K562 (cell line): ENCODE measurements around the gene PUSL1. TPM values are rescaled to one million over a fixed set of nuclear protein-coding genes. Genes with fewer than 3 reads are reported as not detected.

Source experiments
- CBFB ChIP-seq: sonication (generic); formaldehyde crosslinking; IDR thresholded peaks from 2 replicates; pipeline ENCODE4 v1.4.0; 2020; ENCODE audit warnings: mild to moderate bottlenecking, missing genetic modification reagents
- ELF1 ChIP-seq: fragments of 200-800 bp; sonication (Bioruptor generic); IDR thresholded peaks from 2 replicates; pipeline ENCODE4 v1.6.1; 2016; ENCODE audit warnings: missing genetic modification characterization, missing compliant biosample characterization
- POLR2A ChIP-seq: fragments of 450-650 bp; conservative IDR thresholded peaks from 2 replicates; pipeline ENCODE4 v1.6.1; 2016
- SNRNP70 ChIP-seq: fragments of 200-400 bp; formaldehyde crosslinking; optimal IDR thresholded peaks from 2 replicates; pipeline ENCODE3; 2017; ENCODE audit warnings: low read depth, low read length
- SP2 ChIP-seq: IDR thresholded peaks from 2 replicates; pipeline ENCODE4 v1.6.1; 2011; ENCODE audit warnings: mild to moderate bottlenecking, low read depth, low read length, moderate library complexity; ENCODE audit not compliant: poor library complexity, severe bottlenecking; ENCODE audit errors: extremely low read depth
- TBP ChIP-seq: optimal IDR thresholded peaks from 2 replicates; pipeline ENCODE3; 2011; ENCODE audit warnings: low read depth, low read length, improper control_type of control experiment
- UBTF ChIP-seq, 2 experiments: IDR thresholded peaks; 2 replicates each; pipeline ENCODE4 v1.6.1; 2012; ENCODE audit warnings: improper control_type of control experiment in 2 of 2, low read depth in 2 of 2, low read length in 2 of 2, borderline replicate concordance in 1 of 2
- ZBTB11 ChIP-seq, 3 experiments: fragments of 200-800 bp in 1 of 3; fragments of 250-450 bp in 1 of 3; fragments of 450-650 bp in 1 of 3; sonication (Bioruptor Pico) in 1 of 3; sonication (Bioruptor generic) in 1 of 3; formaldehyde crosslinking in 1 of 3; IDR thresholded peaks; 2 replicates each; pipeline versions ENCODE4 v1.6.1 to v1.8.0; 2016 to 2022; ENCODE audit warnings: mild to moderate bottlenecking in 2 of 3, missing genetic modification characterization in 2 of 3, missing compliant biosample characterization in 1 of 3, moderate library complexity in 1 of 3
- ZFP30 ChIP-seq: fragments of 250-450 bp; sonication (Bioruptor Pico); IDR thresholded peaks from 2 replicates; pipeline ENCODE4 v1.8.0; 2022; ENCODE audit warnings: moderate library complexity, mild to moderate bottlenecking, inconsistent platforms, borderline replicate concordance
- ZNF561 ChIP-seq: fragments of 450-650 bp; formaldehyde crosslinking; conservative IDR thresholded peaks from 2 replicates; pipeline ENCODE4 v1.4.0; 2020; ENCODE audit warnings: mild to moderate bottlenecking, moderate library complexity
- polyA plus RNA-seq, 8 experiments: library from polyadenylated mRNA; depleted of rRNA in 4 of 8; stranded (reverse) in 5 of 8; unstranded in 3 of 8; fragments of >200 nt; fragmentation: Nextera tagmentation in 2 of 8; fragmentation: Illumina TruSeq in 1 of 8; extraction: Ambion mirVana in 2 of 8; extraction: Trizol in 1 of 8; gene quantifications; 2 replicates each; pipeline versions ENCODE4 v1.2.1 to v1.2.3, GENCODE V29; 2011 to 2014; ENCODE audit warnings: inconsistent platforms in 1 of 8, missing spikeins in 1 of 8
- total RNA-seq, 7 experiments: library from RNA; depleted of rRNA in 6 of 7; stranded (reverse); fragments of >200 nt in 6 of 7; fragmentation: Illumina TruSeq in 2 of 7; extraction: Trizol in 2 of 7; gene quantifications; 2 replicates each; pipeline versions ENCODE4 v1.2.1 to v1.2.3, GENCODE V29; 2011 to 2021; ENCODE audit warnings: low replicate concordance in 1 of 7
- TF ChIP-seq, protein P1 (sequence below): sonication (generic); formaldehyde crosslinking; IDR thresholded peaks from 2 replicates; pipeline ENCODE4 v1.8.0; 2022; ENCODE audit warnings: mild to moderate bottlenecking, missing genetic modification reagents
- TF ChIP-seq, protein P2 (sequence below): fragments of 450-650 bp; IDR thresholded peaks from 2 replicates; pipeline ENCODE4 v1.6.1; 2018; ENCODE audit warnings: mild to moderate bottlenecking, low read depth; ENCODE audit not compliant: partially characterized antibody

PUSL1 gene
- total and polyA plus RNA-seq, 9 of the 15 experiments (the other 6 are each of a cell fraction or from before 2014, with no cell fraction given), result 0.62 to 86.9 (median 13.6) TPM

- no peak; a peak in 1 of 4 replicates for TF ChIP-seq UBTF (IDR thresholded peaks at IDR 0.05; ENCODE audit: borderline replicate concordance in 1 of 2, low read depth in 2 of 2, low read length in 2 of 2)
- peak; percentile 97 for TF ChIP-seq SP2
- TF ChIP-seq CBFB, result no peak
- TF ChIP-seq ELF1 (tag), result peak; percentile 80
- TF ChIP-seq, protein P1, sequence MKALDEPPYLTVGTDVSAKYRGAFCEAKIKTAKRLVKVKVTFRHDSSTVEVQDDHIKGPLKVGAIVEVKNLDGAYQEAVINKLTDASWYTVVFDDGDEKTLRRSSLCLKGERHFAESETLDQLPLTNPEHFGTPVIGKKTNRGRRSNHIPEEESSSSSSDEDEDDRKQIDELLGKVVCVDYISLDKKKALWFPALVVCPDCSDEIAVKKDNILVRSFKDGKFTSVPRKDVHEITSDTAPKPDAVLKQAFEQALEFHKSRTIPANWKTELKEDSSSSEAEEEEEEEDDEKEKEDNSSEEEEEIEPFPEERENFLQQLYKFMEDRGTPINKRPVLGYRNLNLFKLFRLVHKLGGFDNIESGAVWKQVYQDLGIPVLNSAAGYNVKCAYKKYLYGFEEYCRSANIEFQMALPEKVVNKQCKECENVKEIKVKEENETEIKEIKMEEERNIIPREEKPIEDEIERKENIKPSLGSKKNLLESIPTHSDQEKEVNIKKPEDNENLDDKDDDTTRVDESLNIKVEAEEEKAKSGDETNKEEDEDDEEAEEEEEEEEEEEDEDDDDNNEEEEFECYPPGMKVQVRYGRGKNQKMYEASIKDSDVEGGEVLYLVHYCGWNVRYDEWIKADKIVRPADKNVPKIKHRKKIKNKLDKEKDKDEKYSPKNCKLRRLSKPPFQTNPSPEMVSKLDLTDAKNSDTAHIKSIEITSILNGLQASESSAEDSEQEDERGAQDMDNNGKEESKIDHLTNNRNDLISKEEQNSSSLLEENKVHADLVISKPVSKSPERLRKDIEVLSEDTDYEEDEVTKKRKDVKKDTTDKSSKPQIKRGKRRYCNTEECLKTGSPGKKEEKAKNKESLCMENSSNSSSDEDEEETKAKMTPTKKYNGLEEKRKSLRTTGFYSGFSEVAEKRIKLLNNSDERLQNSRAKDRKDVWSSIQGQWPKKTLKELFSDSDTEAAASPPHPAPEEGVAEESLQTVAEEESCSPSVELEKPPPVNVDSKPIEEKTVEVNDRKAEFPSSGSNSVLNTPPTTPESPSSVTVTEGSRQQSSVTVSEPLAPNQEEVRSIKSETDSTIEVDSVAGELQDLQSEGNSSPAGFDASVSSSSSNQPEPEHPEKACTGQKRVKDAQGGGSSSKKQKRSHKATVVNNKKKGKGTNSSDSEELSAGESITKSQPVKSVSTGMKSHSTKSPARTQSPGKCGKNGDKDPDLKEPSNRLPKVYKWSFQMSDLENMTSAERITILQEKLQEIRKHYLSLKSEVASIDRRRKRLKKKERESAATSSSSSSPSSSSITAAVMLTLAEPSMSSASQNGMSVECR (CRISPR knock-in tag), result peak; percentile 82
- TF ChIP-seq ZFP30, result no peak
- TF ChIP-seq ZNF561 (CRISPR knock-in tag), result no peak
- no peak for TF ChIP-seq SNRNP70
- peak; percentile 5 for TF ChIP-seq TBP
- TF ChIP-seq ZBTB11 (CRISPR knock-in tag; IDR thresholded peaks at IDR 0.05), result peak in 1 of 3 experiments; percentile 85; a peak in 2 of 6 replicates
- TF ChIP-seq POLR2A, result peak; percentile 79
- TF ChIP-seq, protein P2, sequence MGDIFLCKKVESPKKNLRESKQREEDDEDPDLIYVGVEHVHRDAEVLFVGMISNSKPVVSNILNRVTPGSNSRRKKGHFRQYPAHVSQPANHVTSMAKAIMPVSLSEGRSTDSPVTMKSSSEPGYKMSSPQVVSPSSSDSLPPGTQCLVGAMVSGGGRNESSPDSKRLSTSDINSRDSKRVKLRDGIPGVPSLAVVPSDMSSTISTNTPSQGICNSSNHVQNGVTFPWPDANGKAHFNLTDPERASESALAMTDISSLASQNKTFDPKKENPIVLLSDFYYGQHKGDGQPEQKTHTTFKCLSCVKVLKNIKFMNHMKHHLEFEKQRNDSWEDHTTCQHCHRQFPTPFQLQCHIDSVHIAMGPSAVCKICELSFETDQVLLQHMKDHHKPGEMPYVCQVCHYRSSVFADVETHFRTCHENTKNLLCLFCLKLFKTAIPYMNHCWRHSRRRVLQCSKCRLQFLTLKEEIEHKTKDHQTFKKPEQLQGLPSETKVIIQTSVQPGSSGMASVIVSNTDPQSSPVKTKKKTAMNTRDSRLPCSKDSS, result no peak
Measured at GRCh38 chr1:1273512-1274298, 34.7 kb upstream of the PUSL1 start, which contains the start of gene UBE2J2 (continued).
